Spleen (tissue), 7 donors: ENCODE measurements around the gene CEP170.

ENCODE experiments used
- POLR2A ChIP-seq, 3 donors: fragments of 450-650 bp; IDR thresholded peaks; one replicate each; pipeline ENCODE4 v1.5.1; 2017; ENCODE audit warnings: antibody characterized with exemption in 3 of 3, mild to moderate bottlenecking in 1 of 3
- TF ChIP-seq, protein P1 (sequence below), 11 experiments: fragments of 200-600 bp in 7 of 11; fragments of 450-650 bp in 4 of 11; sonication (generic) in 4 of 11; IDR thresholded peaks in 8 of 11; conservative IDR thresholded peaks in 3 of 11; 1 replicate in 7 of 11; 2 replicates in 4 of 11; pipeline versions ENCODE4 v1.4.0 to v1.8.0; 2016 to 2021; ENCODE audit warnings: antibody characterized with exemption in 11 of 11, inconsistent platforms in 4 of 11, mild to moderate bottlenecking in 1 of 11
- donor health status: DM: no; HTN: no; CAD: no; lungs with moderate emphysema.
- donor health status: DM: no; HTN: no; CAD: no.
- donor health status: DM: no; HTN: no; CAD: no.

- TF ChIP-seq POLR2A (IDR thresholded peaks at IDR 0.05), result no peak
- TF ChIP-seq, protein P1, sequence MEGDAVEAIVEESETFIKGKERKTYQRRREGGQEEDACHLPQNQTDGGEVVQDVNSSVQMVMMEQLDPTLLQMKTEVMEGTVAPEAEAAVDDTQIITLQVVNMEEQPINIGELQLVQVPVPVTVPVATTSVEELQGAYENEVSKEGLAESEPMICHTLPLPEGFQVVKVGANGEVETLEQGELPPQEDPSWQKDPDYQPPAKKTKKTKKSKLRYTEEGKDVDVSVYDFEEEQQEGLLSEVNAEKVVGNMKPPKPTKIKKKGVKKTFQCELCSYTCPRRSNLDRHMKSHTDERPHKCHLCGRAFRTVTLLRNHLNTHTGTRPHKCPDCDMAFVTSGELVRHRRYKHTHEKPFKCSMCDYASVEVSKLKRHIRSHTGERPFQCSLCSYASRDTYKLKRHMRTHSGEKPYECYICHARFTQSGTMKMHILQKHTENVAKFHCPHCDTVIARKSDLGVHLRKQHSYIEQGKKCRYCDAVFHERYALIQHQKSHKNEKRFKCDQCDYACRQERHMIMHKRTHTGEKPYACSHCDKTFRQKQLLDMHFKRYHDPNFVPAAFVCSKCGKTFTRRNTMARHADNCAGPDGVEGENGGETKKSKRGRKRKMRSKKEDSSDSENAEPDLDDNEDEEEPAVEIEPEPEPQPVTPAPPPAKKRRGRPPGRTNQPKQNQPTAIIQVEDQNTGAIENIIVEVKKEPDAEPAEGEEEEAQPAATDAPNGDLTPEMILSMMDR (IDR thresholded peaks at IDR 0.05 in 8 of 11, conservative IDR thresholded peaks at IDR 0.05 in 3 of 11), result no peak
Observed at GRCh38 chr1:243229526-243229925, 25.6 kb downstream of the CEP170 start.
